NCI-H2081 treated with DMSO at 0.1 percent for 48 hours (cell line): Measurements from ENCODE around the gene TDRD15.
"Not testable (repeated sequence)": the region's sequence is repeated elsewhere in the genome, so short reads cannot be mapped to it uniquely, and the experiment has no call there.

Experiments
- DNase-seq: peaks from one replicate; lab custom pipeline; 2025; lab: John Stamatoyannopoulos, UW

The TDRD15 gene

GRCh38 chr2:21146638-21147037 lies 22.9 kb downstream of the TDRD15 start:
- no peak for DNase-seq

GRCh38 chr2:21148718-21149117 lies 24.9 kb downstream of the TDRD15 start:
- DNase-seq = no peak

GRCh38 chr2:21151234-21151633 lies 27.5 kb downstream of the TDRD15 start:
- not testable (repeated sequence) for DNase-seq

- DNase-seq = no peak
Measured at GRCh38 chr2:21155365-21156136, 31.8 kb downstream of the TDRD15 start.

DNA sequence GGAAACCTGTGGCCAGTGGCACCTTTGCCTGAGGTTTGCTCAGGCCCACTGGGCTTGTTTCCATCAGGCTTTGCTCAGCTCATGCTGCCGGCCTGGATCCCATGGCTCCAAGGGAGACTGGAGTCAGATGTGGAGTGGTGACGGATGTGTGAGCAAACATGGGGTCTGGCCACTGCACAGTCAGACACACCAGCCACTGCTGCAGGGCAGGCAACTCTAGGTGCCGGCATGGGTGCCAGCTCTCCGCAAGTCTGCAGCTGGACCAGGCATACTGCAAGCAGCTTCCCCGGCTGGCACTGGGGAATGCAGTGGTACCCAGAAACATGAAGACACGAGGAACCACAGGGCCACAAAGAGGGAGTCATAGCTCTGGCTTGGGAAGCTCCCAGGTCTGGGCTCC lies 37.4 kb downstream of the TDRD15 start:
- DNase-seq = no peak

GRCh38 chr2:21161832-21162614 lies 38.3 kb downstream of the TDRD15 start:
- no peak for DNase-seq

- no peak for DNase-seq
Measured at GRCh38 chr2:21162615-21162878, 38.8 kb downstream of the TDRD15 start.

- no peak for DNase-seq
Measured at GRCh38 chr2:21163213-21163612, 39.4 kb downstream of the TDRD15 start.

GRCh38 chr2:21165350-21165749 lies 41.6 kb downstream of the TDRD15 start:
- no peak for DNase-seq

- DNase-seq = no peak
Measured at GRCh38 chr2:21175895-21176646, 52.3 kb downstream of the TDRD15 start.

DNA sequence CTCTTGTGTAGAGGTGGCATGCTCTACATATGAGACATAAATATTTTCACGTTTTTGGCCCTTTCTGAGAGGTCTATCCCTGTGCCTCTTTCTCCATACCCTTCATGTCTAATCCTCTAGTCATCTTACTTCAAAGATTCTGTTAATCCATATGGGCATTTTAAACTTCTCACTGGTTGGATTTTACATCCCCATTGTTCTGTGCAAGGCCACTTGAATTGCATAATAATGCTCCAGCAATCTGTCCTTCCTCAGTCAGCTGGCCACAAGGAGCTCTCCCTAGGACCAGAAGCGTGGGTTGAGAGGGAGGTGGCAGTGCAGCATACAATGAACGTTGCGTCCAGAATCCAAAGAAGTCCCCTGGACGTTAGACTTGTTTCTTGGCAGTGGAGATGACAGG lies 58.2 kb downstream of the TDRD15 start:
- DNase-seq = no peak

DNA sequence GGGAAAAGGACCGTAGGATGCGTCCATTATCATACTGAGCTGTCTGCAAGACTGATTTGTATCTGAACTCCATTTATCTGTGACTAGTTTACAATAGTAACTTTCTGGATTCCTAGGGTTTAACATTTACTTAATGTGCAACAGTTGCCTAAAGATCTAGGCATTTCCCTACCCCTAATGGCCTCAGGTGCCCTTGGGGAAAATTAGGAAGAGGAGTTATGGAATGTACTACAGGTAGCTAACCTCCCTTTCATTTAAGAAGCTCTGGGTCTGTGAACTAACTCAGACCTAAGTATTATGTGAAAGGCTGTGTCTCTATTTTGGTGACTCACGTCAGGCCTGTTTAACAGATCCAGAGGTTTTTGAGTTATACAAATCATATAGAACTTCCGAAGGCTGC lies 59.5 kb downstream of the TDRD15 start:
- no peak for DNase-seq

DNA sequence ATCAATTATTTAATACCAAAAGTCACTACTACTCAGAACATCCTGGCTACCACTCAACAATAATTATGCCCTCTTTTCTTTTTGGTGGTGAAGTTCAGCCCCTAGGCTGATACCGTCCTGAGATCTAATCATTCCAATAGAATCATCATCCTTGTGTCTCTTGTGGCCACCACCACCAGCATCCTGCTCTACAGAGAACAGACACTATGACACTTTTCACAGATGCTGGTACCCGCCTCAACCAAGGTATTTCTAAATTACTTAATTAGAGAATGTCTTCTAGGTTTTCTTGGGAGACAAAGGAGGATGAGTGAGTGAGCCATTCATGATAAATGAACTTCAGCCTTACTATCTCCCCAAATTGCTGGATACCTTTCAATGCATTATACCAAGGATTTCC lies 60.0 kb downstream of the TDRD15 start:
- no peak for DNase-seq

DNA sequence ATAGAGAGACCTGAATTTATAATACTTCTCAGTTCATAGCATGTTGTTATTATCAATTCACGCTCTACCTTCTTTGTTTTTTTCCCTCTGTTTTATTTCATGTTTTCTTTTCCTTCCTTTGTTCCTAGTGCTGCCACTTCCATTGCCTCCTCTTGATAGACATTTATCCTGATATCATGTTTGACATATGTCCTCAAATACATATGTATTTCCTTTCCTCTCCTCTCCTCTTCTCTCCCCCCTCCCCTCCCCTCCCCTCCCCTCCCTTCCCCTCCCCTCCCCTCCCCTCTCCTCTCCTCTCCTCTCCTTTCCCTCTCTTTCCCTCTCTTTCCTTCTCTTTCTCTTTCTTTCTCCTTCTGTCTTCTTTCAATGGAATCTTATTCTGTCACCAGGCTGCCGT lies 67.8 kb downstream of the TDRD15 start:
- no peak for DNase-seq
